Liver (tissue), 9 donors: Measurements from ENCODE around the gene IL13. TPM values are rescaled to one million over a fixed set of nuclear protein-coding genes. Genes with fewer than 3 reads are reported as not detected.

Experiments
- DNase-seq: peaks from one replicate; pipeline ENCODE4 v3.0.0-alpha.2; 2017; ENCODE audit warnings: low spot score
- H3K27ac ChIP-seq, 2 donors: one replicate each; pipeline ENCODE4 v1.7.0; 2013; ENCODE audit warnings: inconsistent platforms in 2 of 2, low read length in 2 of 2, control low read depth in 1 of 2, low read depth in 1 of 2, mild to moderate bottlenecking in 1 of 2
- H3K27me3 ChIP-seq, 4 donors: one replicate each; pipeline versions ENCODE4 v1.6.1 to v1.7.0; 2013; ENCODE audit warnings: low read length in 3 of 4, inconsistent platforms in 1 of 4, mild to moderate bottlenecking in 1 of 4, moderate library complexity in 1 of 4; ENCODE audit not compliant: control insufficient read depth in 4 of 4, insufficient read depth in 4 of 4
- H3K36me3 ChIP-seq, 4 donors: one replicate each; pipeline versions ENCODE4 v1.6.1 to v1.7.0; 2013; ENCODE audit warnings: low read length in 3 of 4, mild to moderate bottlenecking in 3 of 4, low read depth in 1 of 4, moderate library complexity in 1 of 4; ENCODE audit not compliant: control insufficient read depth in 4 of 4, insufficient read depth in 3 of 4
- H3K4me1 ChIP-seq, 4 donors: one replicate each; pipeline versions ENCODE4 v1.6.1 to v1.7.0; 2013; ENCODE audit warnings: low read length in 3 of 4, mild to moderate bottlenecking in 3 of 4, moderate library complexity in 1 of 4; ENCODE audit not compliant: control insufficient read depth in 4 of 4, insufficient read depth in 4 of 4
- H3K4me3 ChIP-seq, 3 donors: one replicate each; pipeline versions ENCODE4 v1.6.1 to v1.7.0; 2013; ENCODE audit warnings: low read length in 3 of 3, control low read depth in 1 of 3, low read depth in 1 of 3, mild to moderate bottlenecking in 1 of 3
- H3K9ac ChIP-seq, 2 donors: one replicate each; pipeline ENCODE4 v1.7.0; 2013; ENCODE audit warnings: low read length in 2 of 2, mild to moderate bottlenecking in 2 of 2, moderate library complexity in 2 of 2, control low read depth in 1 of 2, low read depth in 1 of 2
- H3K9me3 ChIP-seq, 4 donors: one replicate each; pipeline versions ENCODE4 v1.6.1 to v1.7.0; 2013; ENCODE audit warnings: low read length in 3 of 4; ENCODE audit not compliant: control insufficient read depth in 4 of 4
- FOXA1 ChIP-seq: IDR thresholded peaks from 2 replicates; pipeline ENCODE4 v1.6.1; 2016; ENCODE audit warnings: antibody characterized with exemption
- GABPA ChIP-seq, 2 donors: IDR thresholded peaks in 1 of 2; conservative IDR thresholded peaks in 1 of 2; 2 replicates each; pipeline ENCODE4 v1.6.1; 2016; ENCODE audit warnings: antibody characterized with exemption in 2 of 2, mild to moderate bottlenecking in 1 of 2, moderate library complexity in 1 of 2
- HNF4A ChIP-seq, 2 donors: conservative IDR thresholded peaks; 2 replicates each; pipeline ENCODE4 v1.6.1; 2016; ENCODE audit warnings: antibody characterized with exemption in 2 of 2, mild to moderate bottlenecking in 2 of 2
- HNF4G ChIP-seq: IDR thresholded peaks from 2 replicates; pipeline ENCODE4 v1.6.1; 2016; ENCODE audit warnings: antibody characterized with exemption
- JUND ChIP-seq, 2 donors: IDR thresholded peaks; 2 replicates each; pipeline ENCODE4 v1.6.1; 2016; ENCODE audit warnings: antibody characterized with exemption in 2 of 2
- RAD21 ChIP-seq, 2 donors: IDR thresholded peaks; 2 replicates each; pipeline ENCODE4 v1.6.1; 2016; ENCODE audit warnings: antibody characterized with exemption in 2 of 2, mild to moderate bottlenecking in 2 of 2
- RXRA ChIP-seq, 2 donors: IDR thresholded peaks; 2 replicates each; pipeline ENCODE4 v1.6.1; 2017 to 2018; ENCODE audit warnings: antibody characterized with exemption in 2 of 2, mild to moderate bottlenecking in 1 of 2
- SP1 ChIP-seq: IDR thresholded peaks from 2 replicates; pipeline ENCODE4 v1.6.1; 2018; ENCODE audit warnings: antibody characterized with exemption, mild to moderate bottlenecking
- YY1 ChIP-seq: IDR thresholded peaks from 2 replicates; pipeline ENCODE4 v1.6.1; 2016; ENCODE audit warnings: antibody characterized with exemption, mild to moderate bottlenecking
- WGBS: extraction: QIAGEN DNeasy Blood & Tissue Kit; methylation state at CpG from one replicate; pipeline ENCODE4 v1.1.7; 2013; 5-methylcytosine and 5-hydroxymethylcytosine counted together
- polyA plus RNA-seq, 2 donors: library from polyadenylated mRNA; stranded (reverse) in 1 of 2; unstranded in 1 of 2; fragments of 200-250 nt in 1 of 2; fragments of >200 nt in 1 of 2; fragmentation: Nextera tagmentation in 1 of 2; extraction: Ambion mirVana in 1 of 2; gene quantifications; one replicate each; pipeline versions ENCODE4 v1.2.1 to v1.2.3, GENCODE V29; 2013 to 2015
- total RNA-seq, 2 donors: library from RNA; depleted of rRNA; stranded (reverse); fragments of >200 nt; gene quantifications; one replicate each; pipeline ENCODE4 v1.2.3, GENCODE V29; 2014
- TF ChIP-seq, protein P1 (sequence below): IDR thresholded peaks from 2 replicates; pipeline ENCODE4 v1.6.1; 2016; ENCODE audit warnings: antibody characterized with exemption
- TF ChIP-seq, protein P2 (sequence below): IDR thresholded peaks from 2 replicates; pipeline ENCODE4 v1.6.1; 2016; ENCODE audit warnings: antibody characterized with exemption
- TF ChIP-seq, protein P3 (sequence below): IDR thresholded peaks from 2 replicates; pipeline ENCODE4 v1.6.1; 2016; ENCODE audit warnings: antibody characterized with exemption
- TF ChIP-seq, protein P4 (sequence below): IDR thresholded peaks from 2 replicates; pipeline ENCODE4 v1.6.1; 2016; ENCODE audit warnings: antibody characterized with exemption, mild to moderate bottlenecking
- TF ChIP-seq, protein P5 (sequence below): fragments of 150-350 bp; IDR thresholded peaks from 2 replicates; pipeline ENCODE4 v1.5.1; 2017; ENCODE audit warnings: improper control_type of control experiment, low read depth, low read length; ENCODE audit not compliant: missing input control
- donor health status: healthy.
- donor health status: healthy.
- donor health status: healthy.
- donor health status: healthy.
- donor health status: healthy.

IL13 gene
- total and polyA plus RNA-seq, 4 donors = not detected

DNA sequence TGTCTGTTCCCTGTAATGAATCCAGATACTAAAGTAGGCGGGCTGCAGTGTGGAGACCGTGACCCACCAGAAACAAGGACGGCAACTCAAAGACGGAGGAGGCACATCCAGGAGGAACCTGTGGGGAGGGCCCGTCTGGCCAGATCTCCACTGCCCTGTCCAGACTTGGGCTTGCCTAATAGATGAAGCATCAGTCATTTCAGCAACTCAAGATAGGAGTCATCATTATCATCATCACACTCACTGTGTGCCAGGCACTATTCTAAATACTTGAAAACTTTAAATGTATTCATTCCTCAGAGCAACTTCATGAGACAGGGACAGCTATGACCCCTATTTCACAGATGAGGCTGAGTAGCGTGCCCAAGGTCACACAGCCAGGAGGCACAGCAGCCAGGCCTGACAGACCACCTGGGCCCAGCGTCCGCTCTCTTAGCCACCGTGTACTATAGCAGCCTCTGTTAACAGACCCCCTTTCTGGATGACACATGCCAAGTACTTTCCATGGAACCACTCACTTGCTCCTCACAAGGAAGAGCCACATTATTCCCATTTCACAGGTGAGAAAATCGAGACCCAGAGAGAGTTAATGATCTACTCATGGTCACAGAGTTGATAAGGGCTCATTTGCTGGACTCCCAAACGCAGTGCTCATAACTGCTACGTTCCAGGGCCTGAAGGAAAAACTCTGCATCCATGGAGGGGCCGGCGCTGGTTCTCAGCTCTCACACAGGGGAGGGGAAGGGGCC lies 10.9 kb downstream of the IL13 start:
- Histone ChIP-seq H3K27me3 (no peaks in the 10 kb centered on the region), H3K9me3 (no peaks in the 10 kb centered on the region), H3K27ac (no peak overlapping the region), H3K36me3 (no peaks in the 10 kb centered on the region), H3K9ac (no peak overlapping the region), H3K4me1 (no peaks in the 10 kb centered on the region), H3K4me3 (no peak overlapping the region)
- DNase-seq = no peak
- TF ChIP-seq YY1 (no peak), GABPA (IDR thresholded peaks at IDR 0.05 in 1 of 2, conservative IDR thresholded peaks at IDR 0.05 in 1 of 2) (no peak), FOXA1 (no peak), HNF4G (no peak), HNF4A (conservative IDR thresholded peaks at IDR 0.05) (no peak)
- TF ChIP-seq, protein P1, sequence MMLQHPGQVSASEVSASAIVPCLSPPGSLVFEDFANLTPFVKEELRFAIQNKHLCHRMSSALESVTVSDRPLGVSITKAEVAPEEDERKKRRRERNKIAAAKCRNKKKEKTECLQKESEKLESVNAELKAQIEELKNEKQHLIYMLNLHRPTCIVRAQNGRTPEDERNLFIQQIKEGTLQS = no peak
- TF ChIP-seq, protein P2, sequence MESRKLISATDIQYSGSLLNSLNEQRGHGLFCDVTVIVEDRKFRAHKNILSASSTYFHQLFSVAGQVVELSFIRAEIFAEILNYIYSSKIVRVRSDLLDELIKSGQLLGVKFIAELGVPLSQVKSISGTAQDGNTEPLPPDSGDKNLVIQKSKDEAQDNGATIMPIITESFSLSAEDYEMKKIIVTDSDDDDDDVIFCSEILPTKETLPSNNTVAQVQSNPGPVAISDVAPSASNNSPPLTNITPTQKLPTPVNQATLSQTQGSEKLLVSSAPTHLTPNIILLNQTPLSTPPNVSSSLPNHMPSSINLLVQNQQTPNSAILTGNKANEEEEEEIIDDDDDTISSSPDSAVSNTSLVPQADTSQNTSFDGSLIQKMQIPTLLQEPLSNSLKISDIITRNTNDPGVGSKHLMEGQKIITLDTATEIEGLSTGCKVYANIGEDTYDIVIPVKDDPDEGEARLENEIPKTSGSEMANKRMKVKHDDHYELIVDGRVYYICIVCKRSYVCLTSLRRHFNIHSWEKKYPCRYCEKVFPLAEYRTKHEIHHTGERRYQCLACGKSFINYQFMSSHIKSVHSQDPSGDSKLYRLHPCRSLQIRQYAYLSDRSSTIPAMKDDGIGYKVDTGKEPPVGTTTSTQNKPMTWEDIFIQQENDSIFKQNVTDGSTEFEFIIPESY = no peak
- TF ChIP-seq, protein P3, sequence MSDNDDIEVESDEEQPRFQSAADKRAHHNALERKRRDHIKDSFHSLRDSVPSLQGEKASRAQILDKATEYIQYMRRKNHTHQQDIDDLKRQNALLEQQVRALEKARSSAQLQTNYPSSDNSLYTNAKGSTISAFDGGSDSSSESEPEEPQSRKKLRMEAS = no peak
- WGBS = 90% methylated on average over 14 of the region's 14 CpGs

DNA sequence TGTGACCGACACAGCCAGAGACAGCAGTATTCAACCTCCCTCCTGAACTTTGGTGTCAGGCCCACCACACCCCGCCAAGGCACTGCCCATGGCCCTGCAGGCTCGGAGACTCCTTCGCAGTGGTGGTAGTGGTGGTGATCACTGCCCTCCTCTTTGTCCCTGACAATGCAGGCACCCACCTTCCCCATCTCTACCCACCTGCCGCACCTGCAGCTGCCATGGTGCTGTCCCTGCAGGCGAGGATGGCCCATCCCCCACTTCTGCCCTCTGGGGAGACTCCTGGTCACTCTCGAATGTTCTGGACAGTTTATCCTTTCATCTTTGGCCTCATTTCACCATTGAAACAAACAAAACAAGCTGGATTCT lies 11.5 kb downstream of the IL13 start:
- no peak overlapping the region for H3K9ac ChIP-seq
- no peak for DNase-seq
- no peak overlapping the region for H3K4me3 ChIP-seq
- WGBS = 81% methylated on average over 7 of the region's 7 CpGs
- H3K27me3 ChIP-seq = no peaks in the 10 kb centered on the region
- H3K4me1 ChIP-seq = no peaks in the 10 kb centered on the region
- TF ChIP-seq SP1 = no peak
- TF ChIP-seq HNF4G = no peak
- TF ChIP-seq, protein P4, sequence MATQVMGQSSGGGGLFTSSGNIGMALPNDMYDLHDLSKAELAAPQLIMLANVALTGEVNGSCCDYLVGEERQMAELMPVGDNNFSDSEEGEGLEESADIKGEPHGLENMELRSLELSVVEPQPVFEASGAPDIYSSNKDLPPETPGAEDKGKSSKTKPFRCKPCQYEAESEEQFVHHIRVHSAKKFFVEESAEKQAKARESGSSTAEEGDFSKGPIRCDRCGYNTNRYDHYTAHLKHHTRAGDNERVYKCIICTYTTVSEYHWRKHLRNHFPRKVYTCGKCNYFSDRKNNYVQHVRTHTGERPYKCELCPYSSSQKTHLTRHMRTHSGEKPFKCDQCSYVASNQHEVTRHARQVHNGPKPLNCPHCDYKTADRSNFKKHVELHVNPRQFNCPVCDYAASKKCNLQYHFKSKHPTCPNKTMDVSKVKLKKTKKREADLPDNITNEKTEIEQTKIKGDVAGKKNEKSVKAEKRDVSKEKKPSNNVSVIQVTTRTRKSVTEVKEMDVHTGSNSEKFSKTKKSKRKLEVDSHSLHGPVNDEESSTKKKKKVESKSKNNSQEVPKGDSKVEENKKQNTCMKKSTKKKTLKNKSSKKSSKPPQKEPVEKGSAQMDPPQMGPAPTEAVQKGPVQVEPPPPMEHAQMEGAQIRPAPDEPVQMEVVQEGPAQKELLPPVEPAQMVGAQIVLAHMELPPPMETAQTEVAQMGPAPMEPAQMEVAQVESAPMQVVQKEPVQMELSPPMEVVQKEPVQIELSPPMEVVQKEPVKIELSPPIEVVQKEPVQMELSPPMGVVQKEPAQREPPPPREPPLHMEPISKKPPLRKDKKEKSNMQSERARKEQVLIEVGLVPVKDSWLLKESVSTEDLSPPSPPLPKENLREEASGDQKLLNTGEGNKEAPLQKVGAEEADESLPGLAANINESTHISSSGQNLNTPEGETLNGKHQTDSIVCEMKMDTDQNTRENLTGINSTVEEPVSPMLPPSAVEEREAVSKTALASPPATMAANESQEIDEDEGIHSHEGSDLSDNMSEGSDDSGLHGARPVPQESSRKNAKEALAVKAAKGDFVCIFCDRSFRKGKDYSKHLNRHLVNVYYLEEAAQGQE = no peak
- no peak for TF ChIP-seq RAD21 (IDR thresholded peaks at IDR 0.05)
- TF ChIP-seq, protein P5, sequence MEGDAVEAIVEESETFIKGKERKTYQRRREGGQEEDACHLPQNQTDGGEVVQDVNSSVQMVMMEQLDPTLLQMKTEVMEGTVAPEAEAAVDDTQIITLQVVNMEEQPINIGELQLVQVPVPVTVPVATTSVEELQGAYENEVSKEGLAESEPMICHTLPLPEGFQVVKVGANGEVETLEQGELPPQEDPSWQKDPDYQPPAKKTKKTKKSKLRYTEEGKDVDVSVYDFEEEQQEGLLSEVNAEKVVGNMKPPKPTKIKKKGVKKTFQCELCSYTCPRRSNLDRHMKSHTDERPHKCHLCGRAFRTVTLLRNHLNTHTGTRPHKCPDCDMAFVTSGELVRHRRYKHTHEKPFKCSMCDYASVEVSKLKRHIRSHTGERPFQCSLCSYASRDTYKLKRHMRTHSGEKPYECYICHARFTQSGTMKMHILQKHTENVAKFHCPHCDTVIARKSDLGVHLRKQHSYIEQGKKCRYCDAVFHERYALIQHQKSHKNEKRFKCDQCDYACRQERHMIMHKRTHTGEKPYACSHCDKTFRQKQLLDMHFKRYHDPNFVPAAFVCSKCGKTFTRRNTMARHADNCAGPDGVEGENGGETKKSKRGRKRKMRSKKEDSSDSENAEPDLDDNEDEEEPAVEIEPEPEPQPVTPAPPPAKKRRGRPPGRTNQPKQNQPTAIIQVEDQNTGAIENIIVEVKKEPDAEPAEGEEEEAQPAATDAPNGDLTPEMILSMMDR = no peak
- TF ChIP-seq YY1 = no peak
- no peak for TF ChIP-seq RXRA (IDR thresholded peaks at IDR 0.05)
- TF ChIP-seq JUND (IDR thresholded peaks at IDR 0.05) = no peak
- H3K27ac ChIP-seq = no peak overlapping the region
- no peaks in the 10 kb centered on the region for H3K36me3 ChIP-seq
- H3K9me3 ChIP-seq = no peaks in the 10 kb centered on the region
